Right lobe of liver (tissue), 6 donors: ENCODE measurements around the gene ECD. TPM values are rescaled to one million over a fixed set of nuclear protein-coding genes. Genes with fewer than 3 reads are reported as not detected.

Source experiments
- ATAC-seq, 4 donors: fragments of 200-7000 bp; cut with Tn5 transposase; one replicate each; pipeline ENCODE4 v1.9.1; 2020; ENCODE audit warnings: mild to moderate bottlenecking in 4 of 4, moderate library complexity in 4 of 4
- DNase-seq, 3 donors: peaks; one replicate each; pipeline ENCODE4 v3.0.0-alpha.2; 2020
- H3K27ac ChIP-seq, 3 donors: fragments of 200-600 bp; one replicate each; pipeline ENCODE4 v1.8.0; 2022
- H3K27me3 ChIP-seq, 2 donors: fragments of 200-600 bp; one replicate each; pipeline ENCODE4 v1.8.0; 2022
- H3K36me3 ChIP-seq, 4 donors: fragments of 200-600 bp; sonication (generic) in 1 of 4; one replicate each; pipeline versions ENCODE4 v1.5.1 to v1.8.0; 2017 to 2022; ENCODE audit warnings: control low read depth in 1 of 4
- H3K4me1 ChIP-seq, 4 donors: fragments of 200-600 bp; sonication (generic) in 1 of 4; one replicate each; pipeline versions ENCODE4 v1.5.1 to v1.8.0; 2017 to 2022; ENCODE audit warnings: control low read depth in 1 of 4
- H3K4me3 ChIP-seq, 3 donors: fragments of 200-600 bp; one replicate each; pipeline ENCODE4 v1.8.0; 2022
- H3K9me3 ChIP-seq, 4 donors: fragments of 200-600 bp; sonication (generic) in 1 of 4; one replicate each; pipeline versions ENCODE4 v1.5.1 to v1.8.0; 2017 to 2022; ENCODE audit warnings: control low read depth in 1 of 4
- POLR2A ChIP-seq: fragments of 450-650 bp; IDR thresholded peaks from one replicate; pipeline ENCODE4 v1.6.1; 2017; ENCODE audit warnings: antibody characterized with exemption, mild to moderate bottlenecking
- WGBS: methylation state at CpG from one replicate; pipeline ENCODE4 v1.1.6; 2018; ENCODE audit warnings: low coverage, low lambda C conversion rate; ENCODE audit not compliant: insufficient coverage; ENCODE audit errors: missing lambda C conversion rate; 5-methylcytosine and 5-hydroxymethylcytosine counted together
- intact Hi-C, 2 donors: fragments of 100-400 bp; cut with DNase I; formaldehyde crosslinking; loops; one replicate each; pipeline versions ENCODE4 v1.11.2 to v1.14.1; 2022
- total RNA-seq, 6 experiments: library from RNA; depleted of rRNA in 2 of 6; stranded (reverse); fragments of >200 nt in 2 of 6; fragmentation: NEBNext Ultra II Directional in 3 of 6; extraction: Animal tissue kit (Norgen Biotek cat#: 25700) in 3 of 6; gene quantifications; one replicate each; pipeline versions ENCODE4 v1.1.0 to v1.2.4, GENCODE V29; 2016 to 2023
- TF ChIP-seq, protein P1 (sequence below), 4 donors: fragments of 200-600 bp in 3 of 4; fragments of 450-650 bp in 1 of 4; IDR thresholded peaks; one replicate each; pipeline versions ENCODE4 v1.5.1 to v1.8.0; 2016 to 2022; ENCODE audit warnings: antibody characterized with exemption in 4 of 4, mild to moderate bottlenecking in 2 of 4
- donor health status: DM: no; HTN: yes; CAD: no.
- donor health status: DM: no; HTN: no; CAD: no.
- donor health status: DM: no; HTN: no; CAD: no.
- donor health status: DM: no; HTN: yes; CAD: no.
- donor health status: DM: no; HTN: yes; CAD: no.

ECD gene
- total RNA-seq, 6 experiments from 2014 or later: 8.8 to 21.2 (median 11.7) TPM

DNA sequence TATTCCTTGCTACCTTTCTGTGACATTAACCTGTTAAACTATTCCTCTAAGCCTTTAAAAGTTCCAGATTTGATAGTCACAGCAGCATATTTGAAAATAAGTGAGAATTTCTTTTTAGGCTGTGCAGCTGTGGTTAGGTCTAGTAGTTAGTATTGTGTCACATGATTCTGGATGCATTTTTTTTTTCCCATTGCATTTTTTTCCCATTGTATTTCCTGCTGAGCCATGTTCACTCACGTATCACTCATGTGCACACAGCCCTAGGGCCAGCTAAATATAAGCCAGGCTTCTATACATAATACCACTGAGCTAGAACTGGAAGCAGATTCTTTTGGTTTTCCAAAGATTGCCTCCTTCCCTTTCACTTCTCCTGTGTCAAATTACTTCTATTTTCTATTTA is 41.9 kb upstream of the ECD start:
- no peaks in the 10 kb centered on the region for H3K27me3 ChIP-seq
- intact Hi-C loops: no loop called here
- H3K36me3 ChIP-seq: no peaks in the 10 kb centered on the region
- H3K4me1 ChIP-seq: peaks cover 0 to 18% (median 7%) of the 10 kb centered on the region in 4 donors
- DNase-seq (no peak), ATAC-seq (no peak)
- no peak for TF ChIP-seq POLR2A
- TF ChIP-seq, protein P1, sequence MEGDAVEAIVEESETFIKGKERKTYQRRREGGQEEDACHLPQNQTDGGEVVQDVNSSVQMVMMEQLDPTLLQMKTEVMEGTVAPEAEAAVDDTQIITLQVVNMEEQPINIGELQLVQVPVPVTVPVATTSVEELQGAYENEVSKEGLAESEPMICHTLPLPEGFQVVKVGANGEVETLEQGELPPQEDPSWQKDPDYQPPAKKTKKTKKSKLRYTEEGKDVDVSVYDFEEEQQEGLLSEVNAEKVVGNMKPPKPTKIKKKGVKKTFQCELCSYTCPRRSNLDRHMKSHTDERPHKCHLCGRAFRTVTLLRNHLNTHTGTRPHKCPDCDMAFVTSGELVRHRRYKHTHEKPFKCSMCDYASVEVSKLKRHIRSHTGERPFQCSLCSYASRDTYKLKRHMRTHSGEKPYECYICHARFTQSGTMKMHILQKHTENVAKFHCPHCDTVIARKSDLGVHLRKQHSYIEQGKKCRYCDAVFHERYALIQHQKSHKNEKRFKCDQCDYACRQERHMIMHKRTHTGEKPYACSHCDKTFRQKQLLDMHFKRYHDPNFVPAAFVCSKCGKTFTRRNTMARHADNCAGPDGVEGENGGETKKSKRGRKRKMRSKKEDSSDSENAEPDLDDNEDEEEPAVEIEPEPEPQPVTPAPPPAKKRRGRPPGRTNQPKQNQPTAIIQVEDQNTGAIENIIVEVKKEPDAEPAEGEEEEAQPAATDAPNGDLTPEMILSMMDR (IDR thresholded peaks at IDR 0.05): no peak
- no peaks in the 10 kb centered on the region for H3K9me3 ChIP-seq
- no peak overlapping the region for H3K27ac ChIP-seq
- WGBS: 50% methylated on average over 1 of the region's 1 CpG
- H3K4me3 ChIP-seq: no peak overlapping the region

DNA sequence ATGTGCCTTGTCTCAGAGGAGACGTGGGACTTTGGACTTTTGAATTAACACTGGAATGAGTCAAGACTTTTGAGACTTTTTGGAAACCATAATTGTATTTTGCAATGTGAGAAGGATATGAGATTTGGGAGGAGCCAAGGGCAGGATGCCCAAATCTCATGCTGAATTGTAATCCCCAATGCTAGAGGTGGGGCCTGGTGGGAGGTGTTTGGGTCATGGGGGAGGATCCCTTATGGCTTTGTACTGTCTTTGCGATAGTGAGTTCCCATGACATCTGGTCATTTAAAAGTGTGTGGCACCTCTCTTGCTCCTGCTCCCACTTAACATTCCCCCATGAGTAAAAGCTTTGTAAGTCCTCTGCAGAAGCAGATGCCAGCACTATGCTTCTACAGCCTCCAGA is 40.1 kb upstream of the ECD start:
- no peak for TF ChIP-seq POLR2A
- TF ChIP-seq, protein P1 (IDR thresholded peaks at IDR 0.05): no peak
- H3K36me3 ChIP-seq: no peaks in the 10 kb centered on the region
- intact Hi-C loops: no loop called here
- DNase-seq (no peak), ATAC-seq (no peak)
- no peaks in the 10 kb centered on the region for H3K27me3 ChIP-seq
- no peak overlapping the region for H3K4me3 ChIP-seq
- peaks cover 0 to 18% (median 7%) of the 10 kb centered on the region in 4 donors for H3K4me1 ChIP-seq
- no peak overlapping the region for H3K27ac ChIP-seq
- 82% methylated on average over 2 of the region's 2 CpGs for WGBS
- H3K9me3 ChIP-seq: no peaks in the 10 kb centered on the region

DNA sequence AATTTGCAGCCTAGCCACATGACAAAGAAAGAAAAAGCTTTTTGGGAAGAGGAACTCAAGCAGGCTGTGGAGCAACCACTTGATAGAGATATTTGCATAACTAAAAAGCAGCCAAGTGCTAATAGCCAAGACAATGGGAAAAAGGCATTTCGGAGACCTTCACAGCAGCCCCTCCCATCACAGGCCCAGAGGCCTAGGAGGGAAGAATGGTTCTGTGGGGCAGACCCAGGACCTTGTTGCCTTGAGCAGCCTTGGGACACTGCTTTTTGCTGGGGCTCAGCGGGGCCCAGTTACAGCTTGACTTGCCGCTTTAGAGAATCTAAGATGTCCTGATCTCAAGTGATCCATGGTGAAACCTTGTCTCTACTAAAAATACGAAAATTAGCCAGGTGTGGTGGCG is 38.6 kb upstream of the ECD start:
- DNase-seq: no peak
- H3K27me3 ChIP-seq: no peaks in the 10 kb centered on the region
- ATAC-seq: no peak
- H3K9me3 ChIP-seq: no peaks in the 10 kb centered on the region
- no peaks in the 10 kb centered on the region for H3K36me3 ChIP-seq
- H3K4me1 ChIP-seq: peaks cover 0 to 9% (median 3%) of the 10 kb centered on the region in 4 donors
- TF ChIP-seq POLR2A: no peak
- TF ChIP-seq, protein P1 (IDR thresholded peaks at IDR 0.05): no peak
- no peak overlapping the region for H3K27ac ChIP-seq
- WGBS: 95% methylated on average over 5 of the region's 5 CpGs
- H3K4me3 ChIP-seq: no peak overlapping the region
- intact Hi-C loops: no loop called here

DNA sequence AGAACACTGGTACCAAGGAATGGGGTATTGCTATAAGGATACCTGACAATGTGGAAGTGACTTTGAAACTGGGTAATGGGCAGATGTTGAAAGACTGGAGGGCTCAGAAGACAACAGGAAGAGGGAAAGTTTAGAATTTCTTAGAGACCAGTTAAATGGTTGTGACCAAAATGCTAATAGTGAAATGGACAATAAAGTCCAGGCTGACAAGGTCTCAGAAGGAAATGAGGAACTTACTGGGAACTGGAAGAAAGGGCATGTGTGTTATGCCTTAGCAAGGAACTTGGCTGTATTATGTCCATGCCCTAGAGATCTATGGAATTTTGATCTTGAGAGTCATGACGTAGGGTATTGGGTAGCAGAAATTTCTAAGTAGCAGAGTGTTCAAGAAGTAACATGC is 38.1 kb upstream of the ECD start:
- TF ChIP-seq, protein P1 (IDR thresholded peaks at IDR 0.05): no peak
- TF ChIP-seq POLR2A: no peak
- DNase-seq: no peak
- no peaks in the 10 kb centered on the region for H3K36me3 ChIP-seq
- no peak for ATAC-seq
- no peaks in the 10 kb centered on the region for H3K9me3 ChIP-seq
- H3K4me3 ChIP-seq: no peak overlapping the region
- intact Hi-C loops: no loop called here
- H3K4me1 ChIP-seq: peaks cover 0 to 4% (median 2%) of the 10 kb centered on the region in 4 donors
- H3K27ac ChIP-seq: no peak overlapping the region
- H3K27me3 ChIP-seq: no peaks in the 10 kb centered on the region
- 100% methylated on average over 1 of the region's 1 CpG for WGBS

DNA sequence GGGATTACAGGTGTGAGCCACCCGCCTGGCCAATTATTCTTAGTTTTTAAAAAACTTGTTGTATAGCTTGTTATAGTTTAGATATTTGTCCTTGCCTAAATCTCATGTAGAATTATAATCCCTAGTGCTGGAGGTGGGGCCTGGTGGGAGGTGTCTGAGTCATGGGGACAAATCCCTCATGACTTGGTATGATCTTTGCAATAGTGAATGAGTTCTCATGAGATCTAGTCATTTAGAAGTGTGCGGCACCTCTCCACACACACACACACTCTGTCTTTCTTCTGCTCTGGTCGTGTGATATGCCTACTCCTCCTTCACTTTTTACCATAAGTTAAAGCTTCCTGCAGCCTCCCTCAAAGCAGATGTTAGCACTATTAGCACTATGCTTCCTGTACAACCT is 37.3 kb upstream of the ECD start:
- H3K36me3 ChIP-seq: no peaks in the 10 kb centered on the region
- H3K27me3 ChIP-seq: no peaks in the 10 kb centered on the region
- H3K4me3 ChIP-seq: no peak overlapping the region
- no peak for ATAC-seq
- H3K9me3 ChIP-seq: no peaks in the 10 kb centered on the region
- no peaks in the 10 kb centered on the region for H3K4me1 ChIP-seq
- WGBS: 100% methylated on average over 3 of the region's 3 CpGs
- TF ChIP-seq POLR2A: no peak
- H3K27ac ChIP-seq: no peak overlapping the region
- no peak for DNase-seq
- intact Hi-C loops: no loop called here
